Large intestine (tissue), 3 donors: Measurements from ENCODE around the gene TAC1. TPM values are rescaled to one million over a fixed set of nuclear protein-coding genes. Genes with fewer than 3 reads are reported as not detected.
"Not testable (repeated sequence)": the region's sequence is repeated elsewhere in the genome, so short reads cannot be mapped to it uniquely, and the experiment has no call there.

ENCODE experiments used
- DNase-seq, 2 donors: peaks; one replicate each; pipeline versions ENCODE4 v3.0.0 to v3.0.0-alpha.2; 2013
- H3K27ac ChIP-seq: one replicate; pipeline ENCODE4 v1.5.1; 2013; ENCODE audit warnings: low read length
- H3K27me3 ChIP-seq: 2 replicates; pipeline ENCODE4 v1.6.1; 2013; ENCODE audit warnings: low read length; ENCODE audit not compliant: control insufficient read depth, insufficient read depth
- H3K36me3 ChIP-seq: 2 replicates; pipeline ENCODE4 v1.6.1; 2013; ENCODE audit warnings: low read length; ENCODE audit not compliant: control insufficient read depth, insufficient read depth
- H3K4me1 ChIP-seq: one replicate; pipeline ENCODE4 v1.6.1; 2013; ENCODE audit warnings: low read length; ENCODE audit not compliant: control insufficient read depth, insufficient read depth
- H3K4me3 ChIP-seq: one replicate; pipeline ENCODE4 v1.5.1; 2013; ENCODE audit warnings: low read length
- H3K9me3 ChIP-seq: one replicate; pipeline ENCODE4 v1.6.1; 2013; ENCODE audit warnings: mild to moderate bottlenecking, low read depth, low read length, moderate library complexity; ENCODE audit not compliant: control insufficient read depth
- WGBS: methylation state at CpG from one replicate; pipeline ENCODE4 v1.1.5; 2013; ENCODE audit warnings: low lambda C conversion rate; ENCODE audit not compliant: insufficient coverage; 5-methylcytosine and 5-hydroxymethylcytosine counted together
- polyA plus RNA-seq: library from polyadenylated mRNA; unstranded; fragments of 120-200 nt; gene quantifications from one replicate; pipeline ENCODE4 v1.2.1, GENCODE V29; 2013

TAC1 gene
- polyA plus RNA-seq, 1 donor, result 12.9 TPM

- peaks cover 5% of the 10 kb centered on the region for H3K9me3 ChIP-seq
- no peak overlapping the region for H3K27ac ChIP-seq
- peaks cover 46% of the 10 kb centered on the region for H3K27me3 ChIP-seq
- 67% methylated on average over 2 of the region's 3 CpGs for WGBS
- peaks cover 6% of the 10 kb centered on the region for H3K4me1 ChIP-seq
- no peak overlapping the region for H3K4me3 ChIP-seq
- H3K36me3 ChIP-seq, result no peaks in the 10 kb centered on the region
- no peak for DNase-seq
Measured at GRCh38 chr7:97735075-97735474, 3.2 kb downstream of the TAC1 start.

GRCh38 chr7:97748482-97748881 is 16.6 kb downstream of the TAC1 start:
- Histone ChIP-seq H3K9me3 (no peaks in the 10 kb centered on the region), H3K27ac (no peak overlapping the region), H3K27me3 (no peaks in the 10 kb centered on the region), H3K36me3 (no peaks in the 10 kb centered on the region), H3K4me1 (no peaks in the 10 kb centered on the region), H3K4me3 (no peak overlapping the region)
- DNase-seq, result no peak

- no peak for DNase-seq
- Histone ChIP-seq H3K4me1 (no peaks in the 10 kb centered on the region), H3K36me3 (no peaks in the 10 kb centered on the region), H3K4me3 (no peak overlapping the region), H3K9me3 (no peaks in the 10 kb centered on the region), H3K27me3 (no peaks in the 10 kb centered on the region), H3K27ac (no peak overlapping the region)
- 90% methylated on average over 2 of the region's 2 CpGs for WGBS
Measured at GRCh38 chr7:97751566-97751965, 19.7 kb downstream of the TAC1 start.

GRCh38 chr7:97752215-97752614 is 20.3 kb downstream of the TAC1 start:
- DNase-seq, result no peak
- H3K27me3 ChIP-seq, result no peaks in the 10 kb centered on the region
- no peak overlapping the region for H3K27ac ChIP-seq
- WGBS, result no CpG with 5 or more reads among the region's 1 CpG
- no peak overlapping the region for H3K4me3 ChIP-seq
- no peaks in the 10 kb centered on the region for H3K9me3 ChIP-seq
- no peaks in the 10 kb centered on the region for H3K36me3 ChIP-seq
- H3K4me1 ChIP-seq, result no peaks in the 10 kb centered on the region

GRCh38 chr7:97757824-97758223 is 25.9 kb downstream of the TAC1 start:
- WGBS, result 58% methylated on average over 2 of the region's 2 CpGs
- no peaks in the 10 kb centered on the region for H3K27me3 ChIP-seq

GRCh38 chr7:97770850-97771249 is 39.0 kb downstream of the TAC1 start:
- H3K9me3 ChIP-seq, result no peaks in the 10 kb centered on the region
- H3K27ac ChIP-seq, result no peak overlapping the region
- H3K4me3 ChIP-seq, result no peak overlapping the region
- WGBS, result no CpG with 5 or more reads among the region's 5 CpGs
- peaks cover 21% of the 10 kb centered on the region for H3K4me1 ChIP-seq
- H3K36me3 ChIP-seq, result no peaks in the 10 kb centered on the region
- DNase-seq, result peak in 1 of 2 donors; percentile 54
- H3K27me3 ChIP-seq, result no peaks in the 10 kb centered on the region

More at GRCh38 chr7:97757824-97758223, 25.9 kb downstream of the TAC1 start:
- H3K4me1 ChIP-seq, result no peaks in the 10 kb centered on the region
- H3K9me3 ChIP-seq, result no peaks in the 10 kb centered on the region
- H3K27ac ChIP-seq, result no peak overlapping the region
- H3K4me3 ChIP-seq, result no peak overlapping the region
- DNase-seq, result no peak
- no peaks in the 10 kb centered on the region for H3K36me3 ChIP-seq

- Histone ChIP-seq H3K4me3 (no peak overlapping the region), H3K36me3 (no peaks in the 10 kb centered on the region), H3K27ac (peak overlapping the region; percentile 92), H3K4me1 (peaks cover 21% of the 10 kb centered on the region), H3K27me3 (no peaks in the 10 kb centered on the region), H3K9me3 (no peaks in the 10 kb centered on the region)
- DNase-seq, result peak in 1 of 2 donors; percentile 70
- 67% methylated on average over 3 of the region's 6 CpGs for WGBS
Measured at GRCh38 chr7:97771576-97771975, 39.7 kb downstream of the TAC1 start.

- H3K27me3 ChIP-seq, result no peaks in the 10 kb centered on the region
- no peak overlapping the region for H3K4me3 ChIP-seq
- H3K36me3 ChIP-seq, result no peaks in the 10 kb centered on the region
- H3K27ac ChIP-seq, result peak overlapping the region; percentile 92
- 17% methylated on average over 1 of the region's 4 CpGs for WGBS
- peaks cover 21% of the 10 kb centered on the region for H3K4me1 ChIP-seq
- DNase-seq, result peak; percentile 65 to 91
- H3K9me3 ChIP-seq, result no peaks in the 10 kb centered on the region
Measured at GRCh38 chr7:97772045-97772901, 40.4 kb downstream of the TAC1 start.

GRCh38 chr7:97786398-97786797 is 54.5 kb downstream of the TAC1 start:
- WGBS, result no CpG with 5 or more reads among the region's 7 CpGs
- H3K4me3 ChIP-seq, H3K36me3 ChIP-seq, H3K27ac ChIP-seq, H3K9me3 ChIP-seq, H3K27me3 ChIP-seq, DNase-seq, H3K4me1 ChIP-seq: not testable (repeated sequence)
